Amniotic epithelial cell (primary cell): ENCODE data around the gene C17orf100.
A peak's percentile ranks its signal among the peaks of the same experiment; 100 is the strongest.

Experiments used
- DNase-seq: peaks from one replicate; pipeline ENCODE4 v3.0.0-alpha.2; 2010; ENCODE audit warnings: low read depth

Gene C17orf100

GRCh38 chr17:6669479-6670212, 18.1 kb downstream of the C17orf100 start:
- no peak for DNase-seq

- no peak for DNase-seq
Measured at GRCh38 chr17:6670571-6670970, 19.0 kb downstream of the C17orf100 start.

GRCh38 chr17:6670999-6671398, 19.4 kb downstream of the C17orf100 start:
- no peak for DNase-seq

- no peak for DNase-seq
Measured at GRCh38 chr17:6671431-6671830, 19.9 kb downstream of the C17orf100 start.

GRCh38 chr17:6674586-6674985, 23.0 kb downstream of the C17orf100 start:
- no peak for DNase-seq

GRCh38 chr17:6675201-6675825, 23.8 kb downstream of the C17orf100 start:
- DNase-seq = no peak

GRCh38 chr17:6676802-6677157, 25.2 kb downstream of the C17orf100 start:
- no peak for DNase-seq

- DNase-seq = peak; percentile 59
Measured at GRCh38 chr17:6677158-6677831, 25.7 kb downstream of the C17orf100 start.

- DNase-seq = no peak
Measured at GRCh38 chr17:6677946-6678345, 26.4 kb downstream of the C17orf100 start.

GRCh38 chr17:6679241-6679640, 27.7 kb downstream of the C17orf100 start:
- DNase-seq = no peak

GRCh38 chr17:6681176-6681575, 29.6 kb downstream of the C17orf100 start:
- DNase-seq = no peak

GRCh38 chr17:6681671-6682070, 30.1 kb downstream of the C17orf100 start:
- DNase-seq = no peak

GRCh38 chr17:6682339-6682738, 30.8 kb downstream of the C17orf100 start:
- no peak for DNase-seq

GRCh38 chr17:6683081-6683684, 31.6 kb downstream of the C17orf100 start:
- no peak for DNase-seq

- no peak for DNase-seq
Measured at GRCh38 chr17:6683730-6684459, 32.3 kb downstream of the C17orf100 start.

- DNase-seq = no peak
Measured at GRCh38 chr17:6684460-6684783, 32.9 kb downstream of the C17orf100 start.

GRCh38 chr17:6684881-6685767, 33.6 kb downstream of the C17orf100 start:
- DNase-seq = no peak

- no peak for DNase-seq
Measured at GRCh38 chr17:6686026-6686425, 34.5 kb downstream of the C17orf100 start.

- no peak for DNase-seq
Measured at GRCh38 chr17:6688944-6689343, 37.4 kb downstream of the C17orf100 start.

- no peak for DNase-seq
Measured at GRCh38 chr17:6690641-6691040, 39.1 kb downstream of the C17orf100 start.

GRCh38 chr17:6691546-6691945, 40.0 kb downstream of the C17orf100 start:
- DNase-seq = no peak
